Sigmoid colon (tissue), 4 donors: ENCODE results near the gene ACSM3.

Experiments
- CTCF ChIP-seq, 4 experiments: fragments of 450-650 bp in 3 of 4; fragments of 200-600 bp in 1 of 4; IDR thresholded peaks; one replicate each; pipeline ENCODE4 v1.5.1; 2016 to 2019; ENCODE audit warnings: antibody characterized with exemption in 4 of 4, mild to moderate bottlenecking in 3 of 4, moderate library complexity in 2 of 4
- POLR2A ChIP-seq, 2 donors: fragments of 450-650 bp; IDR thresholded peaks; one replicate each; pipeline ENCODE4 v1.6.1; 2016; ENCODE audit warnings: antibody characterized with exemption in 2 of 2, mild to moderate bottlenecking in 2 of 2, moderate library complexity in 2 of 2
- POLR2AphosphoS5 ChIP-seq, 4 donors: sonication (generic); formaldehyde crosslinking; IDR thresholded peaks; one replicate each; pipeline ENCODE4 v1.6.1; 2017; ENCODE audit warnings: antibody characterized with exemption in 4 of 4

GRCh38 chr16:20760346-20760745, 3.5 kb upstream of the ACSM3 start:
- TF ChIP-seq CTCF (IDR thresholded peaks at IDR 0.05) (no peak), POLR2A (IDR thresholded peaks at IDR 0.05) (no peak), POLR2AphosphoS5 (IDR thresholded peaks at IDR 0.05) (no peak)
